IMR-90 (cell line): Measurements from ENCODE around the gene BTBD9. TPM values are rescaled to one million over a fixed set of nuclear protein-coding genes. Genes with fewer than 3 reads are reported as not detected.

ENCODE experiments used
- ATAC-seq: fragments of 200-7000 bp; cut with Tn5 transposase; 2 replicates; pipeline ENCODE4 v1.9.1; 2020; ENCODE audit warnings: low read depth, mild to moderate bottlenecking, moderate library complexity
- BruUV-seq: library from RNA; stranded (reverse); fragments of 400-500 nt; replicated peaks from 2 replicates; lab custom pipeline; 2021; lab: Mats Ljungman, UMichigan
- CTCF ChIA-PET: fragments of 300-600 bp; formaldehyde crosslinking; extraction: SDS; loops from one replicate; lab custom pipeline; 2021; ENCODE audit warnings: antibody characterized with exemption; lab: Yijun Ruan, JAX
- POLR2A ChIA-PET: fragments of 300-600 bp; sonication (Branson Sonifier 250); formaldehyde crosslinking; loops from one replicate; lab custom pipeline; 2022; ENCODE audit warnings: antibody characterized with exemption; ENCODE audit not compliant: unreplicated experiment; lab: Charles Lee
- DNase-seq: peaks from one replicate; pipeline ENCODE4 v3.0.0; 2013
- H2AFZ ChIP-seq: replicated peaks from 2 replicates; pipeline ENCODE3; 2013; ENCODE audit warnings: low read length, mild to moderate bottlenecking; ENCODE audit not compliant: poor library complexity
- H2AK5ac ChIP-seq: 2 replicates; pipeline ENCODE4 v1.6.1; 2013; ENCODE audit warnings: low read depth, low read length, inconsistent platforms
- H2AK9ac ChIP-seq: replicated peaks from 2 replicates; pipeline ENCODE3; 2013; ENCODE audit warnings: mild to moderate bottlenecking, low read depth, low read length, moderate library complexity; ENCODE audit not compliant: poor library complexity
- H2BK120ac ChIP-seq: 2 replicates; pipeline ENCODE4 v1.6.1; 2013; ENCODE audit warnings: low read depth, low read length, inconsistent platforms
- H2BK15ac ChIP-seq: 3 replicates; pipeline ENCODE4 v1.6.1; 2013; ENCODE audit warnings: low read depth, low read length, inconsistent platforms
- H2BK20ac ChIP-seq: 2 replicates; pipeline ENCODE4 v1.6.1; 2013; ENCODE audit warnings: low read depth, mild to moderate bottlenecking, inconsistent platforms, low read length, moderate library complexity
- H2BK5ac ChIP-seq: 2 replicates; pipeline ENCODE4 v1.6.1; 2013; ENCODE audit warnings: mild to moderate bottlenecking, low read depth, low read length, inconsistent platforms; ENCODE audit not compliant: poor library complexity, severe bottlenecking
- H3K14ac ChIP-seq: replicated peaks from 2 replicates; pipeline ENCODE4 v1.6.1; 2013; ENCODE audit warnings: low read depth, low read length, inconsistent platforms
- H3K18ac ChIP-seq: 2 replicates; pipeline ENCODE4 v1.6.1; 2013; ENCODE audit warnings: low read depth, low read length, control low read depth
- H3K23ac ChIP-seq: 2 replicates; pipeline ENCODE4 v1.6.1; 2013; ENCODE audit warnings: low read depth, low read length, inconsistent platforms
- H3K27ac ChIP-seq: 2 replicates; pipeline ENCODE4 v1.5.1; 2013; ENCODE audit warnings: mild to moderate bottlenecking, control low read depth, low read length; ENCODE audit not compliant: insufficient read depth
- H3K27me3 ChIP-seq: 2 replicates; pipeline ENCODE4 v1.6.1; 2013; ENCODE audit warnings: low read length; ENCODE audit not compliant: control insufficient read depth, insufficient read depth
- H3K36me3 ChIP-seq: 2 replicates; pipeline ENCODE4 v1.6.1; 2013; ENCODE audit warnings: low read length, mixed read lengths; ENCODE audit not compliant: control insufficient read depth, insufficient read depth
- H3K4ac ChIP-seq: 2 replicates; pipeline ENCODE4 v1.6.1; 2013; ENCODE audit warnings: low read depth, low read length, inconsistent platforms
- H3K4me1 ChIP-seq: 2 replicates; pipeline ENCODE4 v1.6.1; 2013; ENCODE audit warnings: low read length, mixed read lengths; ENCODE audit not compliant: control insufficient read depth, insufficient read depth
- H3K4me2 ChIP-seq: 2 replicates; pipeline ENCODE4 v1.6.1; 2013; ENCODE audit warnings: low read depth, mild to moderate bottlenecking, control low read depth, low read length, moderate library complexity
- H3K4me3 ChIP-seq: 2 replicates; pipeline ENCODE4 v1.5.1; 2013; ENCODE audit warnings: low read depth, mild to moderate bottlenecking, control low read depth, low read length, moderate library complexity; ENCODE audit not compliant: insufficient read depth
- H3K56ac ChIP-seq: 2 replicates; pipeline ENCODE4 v1.6.1; 2013; ENCODE audit warnings: low read length, inconsistent platforms; ENCODE audit not compliant: insufficient read depth; ENCODE audit errors: extremely low read depth
- H3K79me1 ChIP-seq, 2 experiments: 2 replicates each; pipeline ENCODE4 v1.6.1; 2013; ENCODE audit warnings: low read length in 2 of 2, inconsistent platforms in 1 of 2, low read depth in 1 of 2
- H3K9ac ChIP-seq: 2 replicates; pipeline ENCODE4 v1.6.1; 2013; ENCODE audit warnings: low read depth, low read length, control low read depth
- H3K9me1 ChIP-seq: 2 replicates; pipeline ENCODE4 v1.6.1; 2013; ENCODE audit warnings: low read length, inconsistent platforms; ENCODE audit not compliant: insufficient read depth
- H3K9me3 ChIP-seq: 2 replicates; pipeline ENCODE4 v1.6.1; 2013; ENCODE audit warnings: low read length; ENCODE audit not compliant: control insufficient read depth, insufficient read depth
- H4K20me1 ChIP-seq: 2 replicates; pipeline ENCODE4 v1.6.1; 2013; ENCODE audit warnings: low read length, inconsistent platforms; ENCODE audit not compliant: insufficient read depth
- H4K5ac ChIP-seq: 2 replicates; pipeline ENCODE4 v1.6.1; 2013; ENCODE audit warnings: mild to moderate bottlenecking, low read depth, low read length, control low read depth
- H4K8ac ChIP-seq, 2 experiments: 2 replicates each; pipeline ENCODE4 v1.6.1; 2013; ENCODE audit warnings: low read depth in 2 of 2, low read length in 2 of 2, control low read depth in 1 of 2, inconsistent platforms in 1 of 2
- H4K91ac ChIP-seq: 2 replicates; pipeline ENCODE4 v1.6.1; 2013; ENCODE audit warnings: low read depth, low read length, inconsistent platforms; ENCODE audit not compliant: insufficient read depth
- BHLHE40 ChIP-seq: fragments of 150-350 bp; IDR thresholded peaks from 2 replicates; pipeline ENCODE4 v1.6.1; 2016; ENCODE audit warnings: mild to moderate bottlenecking, low read depth, low read length
- CHD1 ChIP-seq: IDR thresholded peaks from 2 replicates; pipeline ENCODE4 v1.6.1; 2012; ENCODE audit warnings: low read depth, low read length, improper control_type of control experiment
- FOS ChIP-seq: fragments of 150-350 bp; IDR thresholded peaks from 2 replicates; pipeline ENCODE4 v1.6.1; 2016; ENCODE audit warnings: low read depth, low read length
- WGBS, 2 experiments: methylation state at CpG; one replicate each; pipeline versions ENCODE4 v1.1.5 to v1.1.7; 2013; ENCODE audit warnings: missing lambda C conversion rate in 2 of 2; ENCODE audit not compliant: insufficient read length in 1 of 2; ENCODE audit errors: extremely low coverage in 2 of 2; 5-methylcytosine and 5-hydroxymethylcytosine counted together
- dilution Hi-C: fragments of 300-500 bp; cut with HindIII; formaldehyde crosslinking; loops from one replicate; pipeline ENCODE4 v1.14.3; 2018; ENCODE audit warnings: low sequenced_read_pairs; ENCODE audit not compliant: unreplicated experiment
- in situ Hi-C: fragments of 300-500 bp; cut with MboI; formaldehyde crosslinking; loops from 3 replicates; pipeline ENCODE4 v1.14.3; 2019; ENCODE audit warnings: low sequenced_read_pairs, inconsistent platforms, mixed read lengths
- intact Hi-C: fragments of 100-400 bp; cut with micrococcal nuclease; formaldehyde crosslinking; loops from 2 replicates; pipeline ENCODE4 v1.10.0; 2022
- polyA plus RNA-seq, 3 experiments: library from polyadenylated mRNA; depleted of rRNA; stranded (reverse); fragments of >200 nt; gene quantifications; 2 replicates each; pipeline ENCODE4 v1.2.3, GENCODE V29; 2012; ENCODE audit warnings: low replicate concordance in 1 of 3
- total RNA-seq: library from RNA; depleted of rRNA; stranded (reverse); fragments of >200 nt; gene quantifications from 2 replicates; pipeline ENCODE4 v1.2.3, GENCODE V29; 2012

Gene BTBD9
- total and polyA plus RNA-seq, 2 of the 4 experiments (the other 2 are of a cell fraction): 4.1 to 22.0 TPM

- in situ Hi-C loops: no loop called here
- POLR2A ChIA-PET: no interaction called here
- Histone ChIP-seq H3K9ac (no peak overlapping the region), H3K4ac (no peak overlapping the region), H4K91ac (no peak overlapping the region), H3K56ac (no peak overlapping the region), H3K14ac (no peak overlapping the region), H2AK9ac (no peak overlapping the region), H2BK15ac (no peak overlapping the region), H3K4me1 (peaks cover 9% of the 10 kb centered on the region), H4K5ac (no peak overlapping the region), H4K8ac (no peak overlapping the region), H3K9me3 (peaks cover 2% of the 10 kb centered on the region; the same call in 1 of the 2 replicates), H2BK5ac (no peak overlapping the region), H3K36me3 (0 out of 2 replicates have a peak, but pooled peaks cover 2% of the 10 kb centered on the region), H4K20me1 (peaks cover 2% of the 10 kb centered on the region; the same call in 1 of the 2 replicates), H3K18ac (no peak overlapping the region), H3K4me3 (no peak overlapping the region), H2AK5ac (no peak overlapping the region), H2BK20ac (no peak overlapping the region; the same call in 1 of the 2 replicates), H3K23ac (0 out of 2 replicates have a peak overlapping the region, but pooled peaks have one; percentile 4), H3K4me2 (no peak overlapping the region), H3K79me1 (no peaks in the 10 kb centered on the region), H3K9me1 (no peaks in the 10 kb centered on the region; the same call in 1 of the 2 replicates), H3K27ac (no peak overlapping the region), H2BK120ac (no peak overlapping the region), H2AFZ (no peak overlapping the region), H3K27me3 (no peaks in the 10 kb centered on the region)
- 29% methylated on average over 2 of the region's 2 CpGs; no CpG with 5 or more reads in 1 of the 2 experiments for WGBS, 2 experiments
- BruUV-seq: no TSS peak
- ATAC-seq: peak; percentile 67
- TF ChIP-seq CHD1 (no peak), BHLHE40 (no peak), FOS (no peak)
- intact Hi-C loops: no loop called here
- peak; percentile 88 for DNase-seq
- dilution Hi-C loops: no loop called here
- CTCF ChIA-PET: no interaction called here
Measured at GRCh38 chr6:38522322-38522721, 117.4 kb downstream of the BTBD9 start.
